ENCODE results near the gene CORIN. TPM values are rescaled to one million over a fixed set of nuclear protein-coding genes. Genes with fewer than 3 reads are reported as not detected.

CORIN gene
- under 1 TPM; 0.32 to 0.48 TPM for total RNA-seq
- long read RNA-seq, donor 1: 0 reads
- long read RNA-seq, donor 2: 0 reads

DNA sequence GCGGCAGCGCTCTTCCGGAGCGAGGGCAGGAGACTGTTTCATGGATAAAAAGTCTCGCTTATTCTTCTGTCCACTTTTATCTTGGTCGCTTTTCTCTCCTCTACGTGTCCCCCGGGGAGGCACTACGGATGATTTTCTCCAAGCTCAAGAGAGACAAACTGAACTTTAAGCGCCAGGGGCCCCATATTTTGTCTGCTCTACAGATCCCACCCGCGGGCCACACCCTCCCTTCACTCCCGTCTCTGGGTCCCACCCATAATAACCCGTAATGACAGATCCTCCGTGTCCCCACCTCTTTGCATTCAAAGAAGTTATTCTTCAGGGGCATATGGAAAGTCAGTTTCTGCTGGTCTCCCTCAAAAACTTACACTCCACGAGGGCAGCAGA lies at the start of gene CORIN:
CORIN (minus strand) TSS at position 160 of the 387 bp plus-strand sequence; CDS start at position 42, 118 bp downstream.
- intact Hi-C loops (cut with DNase I): no loop called here
- no peak for DNase-seq (ENCODE audit: low spot score)

DNA sequence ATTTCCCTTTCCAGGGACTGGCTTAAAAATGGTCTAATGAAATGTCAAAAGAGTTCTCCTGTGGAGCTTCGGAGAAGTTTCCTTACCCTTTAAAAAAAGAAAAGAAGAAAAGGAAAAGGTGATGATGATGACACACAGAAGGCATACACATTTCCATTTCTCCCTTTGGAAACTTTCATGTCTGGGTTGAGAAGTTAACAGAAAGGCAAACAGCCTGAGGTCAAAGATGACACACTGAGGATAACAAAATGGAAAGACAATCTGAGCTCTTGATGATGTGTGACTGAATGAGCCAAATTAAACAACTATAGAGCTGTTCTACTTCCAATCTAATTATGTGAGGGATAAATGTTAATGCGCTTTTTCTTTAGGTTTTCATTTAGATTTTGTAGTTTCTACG lies 44.4 kb upstream of the CORIN start:
- DNase-seq (ENCODE audit: low spot score): no peak
- intact Hi-C loops (cut with DNase I): no loop called here

GRCh38 chr4:47879458-47879857 lies 41.6 kb upstream of the CORIN start:
- DNase-seq (ENCODE audit: low spot score): no peak
- intact Hi-C loops (cut with DNase I): no loop called here

- intact Hi-C loops (cut with DNase I): no loop called here
- no peak for DNase-seq (ENCODE audit: low spot score)
These were observed 39.1 kb upstream of the CORIN start for GRCh38 chr4:47876784-47877546.

GRCh38 chr4:47876310-47876709 lies 38.4 kb upstream of the CORIN start:
- intact Hi-C loops (cut with DNase I): no loop called here

GRCh38 chr4:47873877-47874541 lies 36.1 kb upstream of the CORIN start:
- no peak for DNase-seq (ENCODE audit: low spot score)
- intact Hi-C loops (cut with DNase I): loop anchor here in 1 of 2 donors (2.0 kb wide), 1 partner anchor 305 kb away; no protein-coding TSS in a partner anchor

More at GRCh38 chr4:47876310-47876709, 38.4 kb upstream of the CORIN start:
- no peak for DNase-seq (ENCODE audit: low spot score)

GRCh38 chr4:47863486-47863885 lies 25.6 kb upstream of the CORIN start:
- intact Hi-C loops (cut with DNase I): no loop called here
- no peak for DNase-seq (ENCODE audit: low spot score)

GRCh38 chr4:47862297-47862696 lies 24.4 kb upstream of the CORIN start:
- intact Hi-C loops (cut with DNase I): no loop called here
- no peak for DNase-seq (ENCODE audit: low spot score)

DNA sequence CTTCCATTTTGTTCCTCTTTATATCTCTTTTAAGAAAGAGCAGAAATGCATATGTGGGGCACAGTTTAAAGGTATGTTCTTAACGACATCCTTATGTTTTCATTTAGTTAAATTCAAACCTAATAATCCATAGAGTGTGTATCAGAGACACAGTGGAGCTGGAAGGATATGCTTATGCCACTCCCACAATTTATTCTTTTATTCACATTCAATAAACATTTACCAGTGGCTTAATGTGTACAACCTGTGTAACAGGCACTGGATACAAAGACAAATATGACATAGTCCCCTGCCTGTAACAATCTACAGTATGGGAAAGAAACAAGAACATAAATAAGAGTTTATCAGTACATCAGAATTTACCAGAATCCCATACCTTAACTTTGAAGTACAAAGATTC lies 22.4 kb upstream of the CORIN start:
- DNase-seq (ENCODE audit: low spot score): no peak
- intact Hi-C loops (cut with DNase I): no loop called here

DNA sequence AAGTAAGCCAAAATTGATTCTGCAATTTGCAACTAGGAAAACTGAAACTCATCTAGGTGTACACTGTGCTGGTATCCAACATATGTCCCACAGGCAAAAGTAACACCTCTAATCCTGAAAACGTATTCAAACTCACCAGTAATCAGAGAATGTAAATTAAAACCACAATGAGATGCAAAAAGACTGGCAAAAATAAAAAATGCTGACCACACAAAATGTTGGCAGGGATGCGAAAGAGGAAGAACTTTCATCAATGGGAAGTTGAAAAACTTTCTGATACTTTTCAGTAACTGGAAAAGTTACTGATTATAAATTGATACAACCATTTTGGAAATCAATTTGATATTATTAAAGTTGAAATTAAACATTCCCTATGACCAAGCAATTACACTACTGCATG lies 20.1 kb upstream of the CORIN start:
- no peak for DNase-seq (ENCODE audit: low spot score)
- intact Hi-C loops (cut with DNase I): no loop called here

DNA sequence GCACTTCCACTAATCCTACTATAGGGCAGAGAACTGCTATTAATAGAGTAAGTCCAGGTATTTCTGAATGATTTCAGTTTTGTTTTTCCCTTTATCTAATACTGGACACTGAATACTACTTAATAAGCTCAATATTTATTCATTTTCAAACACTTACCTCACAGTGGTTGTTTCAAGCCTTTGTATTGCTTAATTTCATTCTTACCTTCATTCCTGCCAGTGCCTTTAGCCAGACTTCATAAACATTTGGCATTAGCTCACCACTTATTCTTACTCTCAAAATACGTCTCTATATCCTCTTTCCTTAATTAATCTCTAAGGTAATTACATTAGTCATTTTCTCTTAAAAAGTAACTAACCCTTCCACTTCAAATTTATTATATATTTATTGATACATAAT lies 18.8 kb upstream of the CORIN start:
- intact Hi-C loops (cut with DNase I): no loop called here
- DNase-seq (ENCODE audit: low spot score): no peak

DNA sequence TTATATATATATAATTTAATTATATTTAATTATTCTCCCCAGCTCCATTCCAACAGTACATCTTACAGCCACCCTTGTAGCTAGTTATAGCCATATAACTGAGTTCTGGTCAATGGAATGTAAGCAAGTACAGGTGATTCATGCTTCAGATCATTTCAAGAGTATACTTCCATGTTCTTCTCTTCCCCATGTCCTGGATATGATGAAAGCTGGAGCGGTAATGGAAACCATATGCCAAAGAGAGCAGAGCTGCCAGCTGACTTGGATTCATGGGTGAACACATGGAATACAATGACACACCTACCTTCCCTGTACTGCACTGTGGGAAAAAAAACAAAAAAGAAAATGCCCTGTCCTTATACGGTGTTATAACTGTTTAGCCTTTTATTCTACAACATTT lies 17.5 kb upstream of the CORIN start:
- intact Hi-C loops (cut with DNase I): loop anchor here in 1 of 2 donors (2.0 kb wide), 1 partner anchor 39 kb away; no protein-coding TSS in a partner anchor
- no peak for DNase-seq (ENCODE audit: low spot score)

- no peak for DNase-seq (ENCODE audit: low spot score)
- intact Hi-C loops (cut with DNase I): no loop called here
These were observed 14.3 kb upstream of the CORIN start for GRCh38 chr4:47852136-47852535.

GRCh38 chr4:47849466-47849865 lies 11.6 kb upstream of the CORIN start:
- DNase-seq (ENCODE audit: low spot score): no peak
- intact Hi-C loops (cut with DNase I): no loop called here

DNA sequence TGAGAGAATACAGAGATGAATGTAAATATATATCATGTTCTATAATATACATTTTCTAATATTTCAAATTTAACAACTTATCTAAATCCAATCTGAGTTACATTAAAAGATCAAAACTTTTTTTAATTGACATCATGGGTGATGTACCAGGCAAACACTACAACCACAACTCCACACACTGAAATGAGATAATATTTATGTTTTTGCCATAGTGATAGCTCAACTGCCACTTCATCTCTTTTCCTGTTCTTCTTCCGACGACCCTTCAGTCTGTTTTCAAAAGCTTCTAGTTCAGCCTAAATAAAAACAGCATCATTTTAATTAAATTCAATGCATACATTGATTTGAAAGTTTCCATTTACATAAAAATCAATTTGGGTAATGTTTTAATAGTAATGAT lies 10.2 kb upstream of the CORIN start:
- intact Hi-C loops (cut with DNase I): no loop called here
- no peak for DNase-seq (ENCODE audit: low spot score)

GRCh38 chr4:47842985-47843384 lies 5.1 kb upstream of the CORIN start:
- intact Hi-C loops (cut with DNase I): no loop called here
- DNase-seq (ENCODE audit: low spot score): no peak

DNA sequence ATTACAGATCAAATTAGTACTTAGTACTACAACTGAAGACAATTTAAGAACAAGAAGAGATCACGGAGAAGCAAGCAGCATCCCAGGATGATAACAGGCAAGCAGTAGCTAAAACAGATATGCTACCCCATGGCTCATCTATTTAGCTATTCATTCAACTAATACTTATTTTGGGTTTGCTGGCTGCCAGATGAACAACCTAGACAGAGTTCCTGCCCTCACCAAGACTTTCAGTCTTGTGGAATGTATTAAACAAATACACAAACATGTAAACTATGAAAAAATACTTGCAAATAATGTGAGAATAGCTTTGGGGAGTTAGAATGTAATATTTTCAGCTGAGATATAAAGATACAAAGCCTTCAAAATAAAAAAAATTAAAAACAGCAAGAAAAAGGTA lies 2.4 kb upstream of the CORIN start:
- no peak for DNase-seq (ENCODE audit: low spot score)
- intact Hi-C loops (cut with DNase I): no loop called here

DNA sequence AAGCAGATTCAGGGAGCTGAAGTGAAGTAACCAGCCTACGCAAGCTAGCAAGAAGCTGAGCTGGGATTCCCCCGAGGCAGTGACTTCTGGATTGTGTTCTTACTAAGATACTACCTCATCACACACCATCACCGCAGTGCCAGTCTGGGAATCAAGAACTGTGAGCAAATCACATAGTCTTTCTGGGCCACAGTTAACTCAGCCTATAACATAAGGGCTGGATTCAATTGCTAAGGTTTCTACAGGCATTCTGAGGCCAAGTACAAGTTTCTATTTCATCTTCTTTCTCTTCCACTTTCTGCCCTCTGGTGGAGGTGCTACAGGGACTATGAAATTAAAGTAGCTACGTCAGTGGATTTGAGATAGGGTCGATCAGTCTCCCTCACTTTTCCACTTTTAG lies 1.4 kb upstream of the CORIN start:
- DNase-seq (ENCODE audit: low spot score): no peak
- intact Hi-C loops (cut with DNase I): no loop called here

DNA sequence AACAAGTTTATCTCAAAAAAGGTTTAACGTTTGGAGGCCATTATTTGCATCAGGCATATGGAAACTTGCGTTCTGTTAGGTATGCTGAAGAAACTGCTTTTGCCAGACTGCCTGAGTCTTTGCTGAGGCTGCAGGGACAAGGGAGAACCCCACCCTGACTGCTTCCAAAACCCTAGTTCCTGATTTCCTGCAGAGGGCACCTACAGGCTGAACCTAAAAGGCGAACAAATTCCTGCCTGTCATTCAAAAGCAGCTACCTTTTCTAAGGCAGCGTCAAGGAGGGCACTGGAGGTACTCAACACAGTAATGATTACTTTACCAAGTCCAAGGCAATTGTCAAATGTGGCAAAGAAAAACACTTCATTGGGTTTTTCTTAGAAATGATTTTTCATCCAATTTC lies 578 bp upstream of the CORIN start:
- DNase-seq (ENCODE audit: low spot score): no peak
- intact Hi-C loops (cut with DNase I): no loop called here

- peak; percentile 83 for DNase-seq (ENCODE audit: low spot score)
- intact Hi-C loops (cut with DNase I): no loop called here
These were observed 566 bp downstream of the CORIN start for GRCh38 chr4:47837094-47837907.
